HepG2 (cell line): ENCODE results near the gene TMCC1. TPM values are rescaled to one million over a fixed set of nuclear protein-coding genes. Genes with fewer than 3 reads are reported as not detected.
A peak's percentile ranks its signal among the peaks of the same experiment; 100 is the strongest.

Experiments
- ATAC-seq: fragments of 200-7000 bp; cut with Tn5 transposase; 3 replicates; pipeline ENCODE4 v1.9.1; 2020; ENCODE audit warnings: mild to moderate bottlenecking, moderate library complexity
- BruUV-seq: library from RNA; stranded (reverse); fragments of 400-500 nt; replicated peaks from 2 replicates; lab custom pipeline; 2021; lab: Mats Ljungman, UMichigan
- CTCF ChIA-PET: fragments of 300-600 bp; formaldehyde crosslinking; extraction: SDS; loops from one replicate; lab custom pipeline; 2021; ENCODE audit warnings: low total read pairs, inconsistent platforms, low intra/inter-chr PET ratio; lab: Yijun Ruan, JAX
- POLR2A ChIA-PET: fragments of 350-600 bp; sonication (Branson Sonifier 250); formaldehyde crosslinking; loops from one replicate; lab custom pipeline; 2020; ENCODE audit warnings: antibody characterized with exemption, inconsistent platforms; lab: Yijun Ruan, JAX
- DNase-seq: peaks from one replicate; pipeline ENCODE4 v3.0.0-alpha.2; 2015; ENCODE audit warnings: low spot score
- FAIRE-seq: peaks from 3 replicates; lab custom pipeline; 2011; peaks lifted over from hg19 to GRCh38; lab: Jason Lieb, UNC
- H2AFZ ChIP-seq: one replicate; pipeline ENCODE4 v1.6.1; 2011; ENCODE audit warnings: low read length, inconsistent platforms
- H3K27ac ChIP-seq: fragments of 300-600 bp; 3 replicates; pipeline ENCODE4 v1.8.0; 2011; ENCODE audit warnings: mixed run types, mild to moderate bottlenecking, mixed read lengths, low read length, inconsistent platforms; ENCODE audit not compliant: insufficient read depth; ENCODE audit errors: extremely low read length
- H3K27me3 ChIP-seq, 2 experiments: fragments of 200-600 bp in 1 of 2; 2 replicates in 1 of 2; 3 replicates in 1 of 2; pipeline versions ENCODE4 v1.6.0 to v1.8.0; 2011; ENCODE audit warnings: low read length in 2 of 2, mild to moderate bottlenecking in 2 of 2, moderate library complexity in 2 of 2, inconsistent platforms in 1 of 2; ENCODE audit not compliant: insufficient read depth in 2 of 2, control insufficient read depth in 1 of 2
- H3K36me3 ChIP-seq, 2 experiments: fragments of 200-600 bp in 1 of 2; replicated peaks in 1 of 2; 2 replicates in 1 of 2; 3 replicates in 1 of 2; pipeline versions ENCODE4 v1.5.1 to v1.8.0; 2011; ENCODE audit warnings: low read length in 2 of 2, inconsistent platforms in 1 of 2; ENCODE audit not compliant: insufficient read depth in 2 of 2, control insufficient read depth in 1 of 2
- H3K4me1 ChIP-seq: 2 replicates; pipeline ENCODE4 v1.5.1; 2012; ENCODE audit warnings: low read length, inconsistent platforms; ENCODE audit not compliant: insufficient read depth
- H3K4me2 ChIP-seq: 2 replicates; pipeline ENCODE4 v1.6.0; 2011; ENCODE audit warnings: low read depth, low read length, inconsistent platforms
- H3K4me3 ChIP-seq, 3 experiments: fragments of 200-600 bp in 1 of 3; sonication (generic), shearing (Covaris generic) in 1 of 3; replicated peaks in 1 of 3; 2 replicates each; pipeline ENCODE4 v1.5.1; 2011 to 2016; ENCODE audit warnings: low read length in 3 of 3, inconsistent platforms in 2 of 3, low read depth in 2 of 3, mild to moderate bottlenecking in 2 of 3, control low read depth in 1 of 3, mixed read lengths in 1 of 3; ENCODE audit not compliant: insufficient read depth in 1 of 3
- H3K79me2 ChIP-seq: one replicate; pipeline ENCODE4 v1.6.1; 2011; ENCODE audit warnings: low read length, inconsistent platforms; ENCODE audit not compliant: insufficient read depth
- H3K9ac ChIP-seq: 2 replicates; pipeline ENCODE4 v1.6.0; 2011; ENCODE audit warnings: mild to moderate bottlenecking, low read depth, low read length, inconsistent platforms; ENCODE audit not compliant: insufficient read depth
- H3K9me3 ChIP-seq: 2 replicates; pipeline ENCODE4 v1.5.1; 2012; ENCODE audit warnings: mild to moderate bottlenecking, low read length
- H4K20me1 ChIP-seq: 2 replicates; pipeline ENCODE4 v1.6.0; 2011; ENCODE audit warnings: inconsistent platforms, mild to moderate bottlenecking, low read length, moderate library complexity; ENCODE audit not compliant: insufficient read depth
- ELF3 ChIP-seq: IDR thresholded peaks from 2 replicates; pipeline ENCODE4 v1.6.1; 2016; ENCODE audit warnings: missing genetic modification reagents, missing compliant biosample characterization
- ZBTB8A ChIP-seq: sonication (generic); formaldehyde crosslinking; IDR thresholded peaks from 2 replicates; pipeline ENCODE4 v1.4.0; 2020; ENCODE audit warnings: mild to moderate bottlenecking, low read depth, missing genetic modification reagents, borderline replicate concordance
- ZNF121 ChIP-seq: sonication (generic); formaldehyde crosslinking; IDR thresholded peaks from 2 replicates; pipeline ENCODE4 v1.5.0; 2020; ENCODE audit warnings: mild to moderate bottlenecking, missing genetic modification reagents
- WGBS: methylation state at CpG from one replicate; pipeline ENCODE4 v1.1.6; 2017; ENCODE audit warnings: low lambda C conversion rate; 5-methylcytosine and 5-hydroxymethylcytosine counted together
- in situ Hi-C: cut with HindIII; loops from 2 replicates; pipeline ENCODE4 v1.10.0; 2017; ENCODE audit warnings: low pct_unique_long_range_greater_than_20kb; ENCODE audit not compliant: extremely low pct_ligation_motif_present
- intact Hi-C: fragments of 100-400 bp; cut with micrococcal nuclease; formaldehyde crosslinking; loops from one replicate; pipeline ENCODE4 v1.10.0; 2022; ENCODE audit not compliant: unreplicated experiment
- polyA plus RNA-seq, 8 experiments: library from polyadenylated mRNA; depleted of rRNA in 3 of 8; stranded (reverse) in 7 of 8; unstranded in 1 of 8; fragments of >200 nt; fragmentation: Illumina TruSeq in 4 of 8; extraction: Trizol in 4 of 8; gene quantifications; 2 replicates each; pipeline versions ENCODE4 v1.2.1 to v1.2.3, GENCODE V29; 2011 to 2016; ENCODE audit warnings: low read depth in 4 of 8, missing spikeins in 1 of 8, mixed read lengths in 1 of 8; ENCODE audit not compliant: insufficient read depth in 1 of 8
- total RNA-seq, 5 experiments: library from RNA; depleted of rRNA; stranded (reverse); fragments of >200 nt; fragmentation: Illumina TruSeq; extraction: Trizol; gene quantifications; 2 replicates each; pipeline ENCODE4 v1.2.3, GENCODE V29; 2016; ENCODE audit warnings: low read depth in 1 of 5

TMCC1 gene
- total and polyA plus RNA-seq, 2 of the 13 experiments (the other 11 are each of a cell fraction or from before 2014, with no cell fraction given), result 12.1 to 264 TPM

- peaks cover 11% of the 10 kb centered on the region for H3K9me3 ChIP-seq
- in situ Hi-C loops, result no loop called here
- intact Hi-C loops, result loop anchor here (5.0 kb wide), 1 partner anchor 40 kb away; no protein-coding TSS in a partner anchor
- 100% methylated on average over 2 of the region's 2 CpGs for WGBS
- H3K4me1 ChIP-seq, result peaks cover 38% of the 10 kb centered on the region
- peaks cover 12% of the 10 kb centered on the region for H3K79me2 ChIP-seq
- no peak overlapping the region for H3K9ac ChIP-seq
- H4K20me1 ChIP-seq, result no peaks in the 10 kb centered on the region
- ChIA-PET POLR2A (interaction anchor here (0.7 kb wide), 1 partner anchor 44 kb away, joined by 3 read pairs; no protein-coding TSS in a partner anchor), CTCF (no interaction called here)
- no peak overlapping the region for H3K4me3 ChIP-seq
- no peak overlapping the region for H2AFZ ChIP-seq
- ATAC-seq (no peak), DNase-seq (no peak), FAIRE-seq (no peak)
- no peak overlapping the region for H3K4me2 ChIP-seq
- H3K27me3 ChIP-seq, result no peaks in the 10 kb centered on the region; a peak in 1 of 5 replicates
- TF ChIP-seq ELF3 (CRISPR knock-in tag), result no peak
- TF ChIP-seq ZNF121 (CRISPR knock-in tag), result peak; percentile 64; the same call in 1 of the 2 replicates
- peaks cover 0 to 3% of the 10 kb centered on the region in 2 experiments; a peak in 2 of 5 replicates for H3K36me3 ChIP-seq
- BruUV-seq, result no TSS peak
- no peak overlapping the region for H3K27ac ChIP-seq
These were observed 200.8 kb downstream of the TMCC1 start for GRCh38 chr3:129692743-129693142.

DNA sequence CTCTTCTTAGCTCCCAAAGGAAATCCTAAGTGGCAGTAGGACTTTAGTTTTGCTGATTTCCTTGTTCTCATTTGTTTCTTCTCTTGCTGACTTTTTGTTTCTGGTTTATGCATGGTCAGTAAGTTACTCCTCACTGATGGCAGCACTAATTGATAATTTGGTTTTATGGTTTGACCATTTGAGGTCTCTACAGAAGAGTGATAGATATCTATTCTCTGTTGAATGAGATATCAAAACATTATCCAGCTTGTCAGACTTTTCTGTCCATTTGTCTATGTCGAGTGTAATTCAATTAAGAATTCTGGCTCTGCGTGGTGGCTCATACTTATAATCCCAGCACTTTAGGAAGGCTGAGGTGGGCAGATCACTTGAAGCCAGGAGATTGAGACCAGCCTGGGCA lies 202.5 kb downstream of the TMCC1 start:
- TF ChIP-seq ZBTB8A, result no peak
- no peak for FAIRE-seq
- 86% methylated on average over 2 of the region's 2 CpGs for WGBS
- no peaks in the 10 kb centered on the region for H4K20me1 ChIP-seq
- DNase-seq, result no peak
- H3K27me3 ChIP-seq, result no peaks in the 10 kb centered on the region; a peak in 1 of 5 replicates
- H3K36me3 ChIP-seq, result no peaks in the 10 kb centered on the region
- ATAC-seq, result no peak
- H3K9ac ChIP-seq, result no peak overlapping the region
- CTCF ChIA-PET, result no interaction called here
- intact Hi-C loops (loop anchor here (5.0 kb wide), 1 partner anchor 41 kb away; no protein-coding TSS in a partner anchor), in situ Hi-C loops (no loop called here)
- BruUV-seq, result no TSS peak
- H3K4me1 ChIP-seq, result peaks cover 41% of the 10 kb centered on the region
- peaks cover 30% of the 10 kb centered on the region for H3K79me2 ChIP-seq
- no peak overlapping the region for H2AFZ ChIP-seq
- no peak overlapping the region for H3K4me3 ChIP-seq
- POLR2A ChIA-PET, result no interaction called here
- no peak overlapping the region for H3K27ac ChIP-seq
- H3K9me3 ChIP-seq, result no peaks in the 10 kb centered on the region; the same call in 1 of the 2 replicates
- H3K4me2 ChIP-seq, result no peak overlapping the region
